ENCODE data around the gene ITGB4. TPM values are rescaled to one million over a fixed set of nuclear protein-coding genes. Genes with fewer than 3 reads are reported as not detected.

ITGB4 gene
- total RNA-seq, 1 experiment from 2014 or later: 0.19 TPM

DNA sequence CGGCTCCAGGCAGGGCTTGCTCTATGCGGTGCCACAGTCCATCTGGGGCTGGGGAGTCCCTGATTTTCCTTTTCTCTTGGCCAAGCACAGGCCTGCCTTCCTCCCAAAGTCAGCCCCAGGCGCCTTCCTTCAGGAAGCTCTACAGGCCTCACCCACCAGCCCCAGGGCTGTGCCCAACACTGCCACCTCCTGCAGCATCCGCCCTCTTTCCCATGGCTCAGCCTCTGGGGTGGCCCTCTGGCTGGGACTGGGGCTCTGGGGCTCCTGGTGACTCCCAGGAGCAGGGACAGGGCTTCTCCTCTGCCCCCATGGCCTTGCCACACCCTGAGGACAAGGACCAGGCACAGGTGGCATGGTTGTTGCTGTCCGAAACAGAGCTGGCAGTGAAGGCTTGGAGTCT lies 817 bp downstream of the ITGB4 start:
- Histone ChIP-seq H3K27me3 (ENCODE audit: low read length) (no peaks in the 10 kb centered on the region), H2AFZ (ENCODE audit: low read length) (no peak overlapping the region), H3K27ac (ENCODE audit: low read length) (no peak overlapping the region), H3K36me3 (ENCODE audit: insufficient read depth, low read length) (no peaks in the 10 kb centered on the region), H3K9me3 (ENCODE audit: low read length) (no peaks in the 10 kb centered on the region), H3K79me2 (ENCODE audit: low read length) (no peaks in the 10 kb centered on the region), H4K20me1 (ENCODE audit: insufficient read depth, low read depth, low read length) (no peaks in the 10 kb centered on the region), H3K9me2 (replicated peaks; ENCODE audit: insufficient read depth, low read length) (no peaks in the 10 kb centered on the region), H3K4me2 (ENCODE audit: low read depth, low read length, poor library complexity, severe bottlenecking) (no peak overlapping the region), H3K9ac (ENCODE audit: low read length) (no peak overlapping the region), H3K4me1 (ENCODE audit: low read length) (no peaks in the 10 kb centered on the region), H3K4me3 (ENCODE audit: low read length) (no peak overlapping the region)
- no peak for DNase-seq

GRCh38 chr17:75722542-75723095 lies 1.4 kb downstream of the ITGB4 start:
- DNase-seq: no peak
- no peaks in the 10 kb centered on the region for H3K36me3 ChIP-seq (ENCODE audit: insufficient read depth, low read length)
- no peaks in the 10 kb centered on the region for H3K79me2 ChIP-seq (ENCODE audit: low read length)
- H3K4me1 ChIP-seq (ENCODE audit: low read length): no peaks in the 10 kb centered on the region
- H3K9ac ChIP-seq (ENCODE audit: low read length): no peak overlapping the region
- no peak overlapping the region for H3K4me2 ChIP-seq (ENCODE audit: low read depth, low read length, poor library complexity, severe bottlenecking)
- H3K27me3 ChIP-seq (ENCODE audit: low read length): no peaks in the 10 kb centered on the region
- H3K27ac ChIP-seq (ENCODE audit: low read length): no peak overlapping the region
- no peaks in the 10 kb centered on the region for H4K20me1 ChIP-seq (ENCODE audit: insufficient read depth, low read depth, low read length)
- H3K4me3 ChIP-seq (ENCODE audit: low read length): no peak overlapping the region
- no peak overlapping the region for H2AFZ ChIP-seq (ENCODE audit: low read length)
- H3K9me2 ChIP-seq (replicated peaks; ENCODE audit: insufficient read depth, low read length): no peaks in the 10 kb centered on the region
- no peaks in the 10 kb centered on the region for H3K9me3 ChIP-seq (ENCODE audit: low read length)

- Histone ChIP-seq H3K9ac (ENCODE audit: low read length) (no peak overlapping the region), H3K79me2 (ENCODE audit: low read length) (no peaks in the 10 kb centered on the region), H3K4me3 (ENCODE audit: low read length) (no peak overlapping the region), H2AFZ (ENCODE audit: low read length) (no peak overlapping the region), H3K36me3 (ENCODE audit: insufficient read depth, low read length) (no peaks in the 10 kb centered on the region), H4K20me1 (ENCODE audit: insufficient read depth, low read depth, low read length) (no peaks in the 10 kb centered on the region), H3K4me2 (ENCODE audit: low read depth, low read length, poor library complexity, severe bottlenecking) (no peak overlapping the region), H3K27me3 (ENCODE audit: low read length) (no peaks in the 10 kb centered on the region), H3K9me2 (replicated peaks; ENCODE audit: insufficient read depth, low read length) (no peaks in the 10 kb centered on the region), H3K4me1 (ENCODE audit: low read length) (no peaks in the 10 kb centered on the region), H3K27ac (ENCODE audit: low read length) (no peak overlapping the region), H3K9me3 (ENCODE audit: low read length) (no peaks in the 10 kb centered on the region)
- no peak for DNase-seq
These were observed 2.1 kb downstream of the ITGB4 start for GRCh38 chr17:75723171-75723930.

- no peak overlapping the region for H3K27ac ChIP-seq (ENCODE audit: low read length)
- H3K4me1 ChIP-seq (ENCODE audit: low read length): no peaks in the 10 kb centered on the region
- H4K20me1 ChIP-seq (ENCODE audit: insufficient read depth, low read depth, low read length): no peaks in the 10 kb centered on the region
- no peaks in the 10 kb centered on the region for H3K9me2 ChIP-seq (replicated peaks; ENCODE audit: insufficient read depth, low read length)
- no peak for DNase-seq
- H3K27me3 ChIP-seq (ENCODE audit: low read length): no peaks in the 10 kb centered on the region
- H3K4me2 ChIP-seq (ENCODE audit: low read depth, low read length, poor library complexity, severe bottlenecking): no peak overlapping the region
- no peak overlapping the region for H3K9ac ChIP-seq (ENCODE audit: low read length)
- no peaks in the 10 kb centered on the region for H3K36me3 ChIP-seq (ENCODE audit: insufficient read depth, low read length)
- no peak overlapping the region for H3K4me3 ChIP-seq (ENCODE audit: low read length)
- H3K9me3 ChIP-seq (ENCODE audit: low read length): no peaks in the 10 kb centered on the region
- H3K79me2 ChIP-seq (ENCODE audit: low read length): no peaks in the 10 kb centered on the region
- no peak overlapping the region for H2AFZ ChIP-seq (ENCODE audit: low read length)
These were observed 3.1 kb downstream of the ITGB4 start for GRCh38 chr17:75724016-75725003.

DNA sequence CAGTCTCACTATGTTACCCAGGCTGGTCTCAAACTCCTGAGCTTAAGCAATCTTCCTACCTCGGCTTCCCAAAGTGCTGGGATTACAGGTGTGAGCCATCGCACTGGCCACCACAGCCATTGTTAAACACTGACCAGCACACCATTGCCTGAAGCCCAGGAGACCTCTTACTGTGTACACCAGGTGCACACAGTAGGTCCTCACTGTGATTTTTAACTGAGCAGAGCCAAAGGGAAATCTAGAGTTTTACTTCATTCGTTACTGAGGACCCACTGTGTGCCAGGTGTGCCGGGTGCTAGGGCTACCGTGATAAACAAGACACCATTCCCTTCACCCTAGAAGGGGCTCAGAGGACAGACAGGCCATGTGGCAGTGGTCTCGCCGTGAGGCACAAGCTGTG lies 4.2 kb downstream of the ITGB4 start:
- Histone ChIP-seq H4K20me1 (ENCODE audit: insufficient read depth, low read depth, low read length) (no peaks in the 10 kb centered on the region), H2AFZ (ENCODE audit: low read length) (no peak overlapping the region), H3K36me3 (ENCODE audit: insufficient read depth, low read length) (no peaks in the 10 kb centered on the region), H3K9ac (ENCODE audit: low read length) (no peak overlapping the region), H3K9me2 (replicated peaks; ENCODE audit: insufficient read depth, low read length) (no peaks in the 10 kb centered on the region), H3K79me2 (ENCODE audit: low read length) (no peaks in the 10 kb centered on the region), H3K27ac (ENCODE audit: low read length) (no peak overlapping the region), H3K4me1 (ENCODE audit: low read length) (no peaks in the 10 kb centered on the region), H3K27me3 (ENCODE audit: low read length) (no peaks in the 10 kb centered on the region), H3K4me2 (ENCODE audit: low read depth, low read length, poor library complexity, severe bottlenecking) (no peak overlapping the region), H3K9me3 (ENCODE audit: low read length) (no peaks in the 10 kb centered on the region), H3K4me3 (ENCODE audit: low read length) (no peak overlapping the region)
- no peak for DNase-seq

- Histone ChIP-seq H3K9ac (ENCODE audit: low read length) (no peak overlapping the region), H3K79me2 (ENCODE audit: low read length) (no peaks in the 10 kb centered on the region), H3K4me3 (ENCODE audit: low read length) (no peak overlapping the region), H3K27me3 (ENCODE audit: low read length) (no peaks in the 10 kb centered on the region), H3K9me3 (ENCODE audit: low read length) (no peaks in the 10 kb centered on the region), H3K36me3 (ENCODE audit: insufficient read depth, low read length) (no peaks in the 10 kb centered on the region), H2AFZ (ENCODE audit: low read length) (no peak overlapping the region), H3K4me2 (ENCODE audit: low read depth, low read length, poor library complexity, severe bottlenecking) (no peak overlapping the region), H3K27ac (ENCODE audit: low read length) (no peak overlapping the region), H3K9me2 (replicated peaks; ENCODE audit: insufficient read depth, low read length) (no peaks in the 10 kb centered on the region), H3K4me1 (ENCODE audit: low read length) (no peaks in the 10 kb centered on the region), H4K20me1 (ENCODE audit: insufficient read depth, low read depth, low read length) (no peaks in the 10 kb centered on the region)
- no peak for DNase-seq
These were observed 6.1 kb downstream of the ITGB4 start for GRCh38 chr17:75727391-75727790.

DNA sequence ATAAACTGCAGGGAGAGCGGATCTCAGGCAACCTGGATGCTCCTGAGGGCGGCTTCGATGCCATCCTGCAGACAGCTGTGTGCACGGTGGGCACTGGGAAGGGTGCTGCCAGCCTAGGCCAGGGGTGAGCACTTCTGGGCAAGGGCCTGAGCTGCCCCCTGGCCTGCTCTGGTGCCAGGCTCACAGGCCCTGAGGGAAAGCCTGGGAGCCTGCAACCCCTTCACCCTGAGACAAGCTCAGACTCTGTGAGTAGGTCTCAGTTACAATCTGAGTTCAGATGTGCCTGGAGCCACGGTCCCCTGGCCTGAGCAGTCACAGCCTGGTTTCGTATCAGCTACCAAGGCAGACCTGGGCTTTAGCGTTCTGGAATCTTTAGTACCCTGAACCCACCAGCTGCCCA lies 8.1 kb downstream of the ITGB4 start:
- no peaks in the 10 kb centered on the region for H3K9me2 ChIP-seq (replicated peaks; ENCODE audit: insufficient read depth, low read length)
- H3K27me3 ChIP-seq (ENCODE audit: low read length): no peaks in the 10 kb centered on the region
- no peak overlapping the region for H3K9ac ChIP-seq (ENCODE audit: low read length)
- H3K4me2 ChIP-seq (ENCODE audit: low read depth, low read length, poor library complexity, severe bottlenecking): no peak overlapping the region
- no peaks in the 10 kb centered on the region for H3K36me3 ChIP-seq (ENCODE audit: insufficient read depth, low read length)
- DNase-seq: no peak
- H2AFZ ChIP-seq (ENCODE audit: low read length): no peak overlapping the region
- H4K20me1 ChIP-seq (ENCODE audit: insufficient read depth, low read depth, low read length): no peaks in the 10 kb centered on the region
- H3K4me1 ChIP-seq (ENCODE audit: low read length): peaks cover under 1% of the 10 kb centered on the region; the same call in 1 of the 2 replicates
- H3K4me3 ChIP-seq (ENCODE audit: low read length): no peak overlapping the region
- no peaks in the 10 kb centered on the region for H3K79me2 ChIP-seq (ENCODE audit: low read length)
- no peak overlapping the region for H3K27ac ChIP-seq (ENCODE audit: low read length)
- H3K9me3 ChIP-seq (ENCODE audit: low read length): no peaks in the 10 kb centered on the region

- no peak overlapping the region for H2AFZ ChIP-seq (ENCODE audit: low read length)
- H4K20me1 ChIP-seq (ENCODE audit: insufficient read depth, low read depth, low read length): no peaks in the 10 kb centered on the region
- H3K4me3 ChIP-seq (ENCODE audit: low read length): no peak overlapping the region
- H3K9me3 ChIP-seq (ENCODE audit: low read length): no peaks in the 10 kb centered on the region
- H3K9ac ChIP-seq (ENCODE audit: low read length): no peak overlapping the region
- no peaks in the 10 kb centered on the region for H3K9me2 ChIP-seq (replicated peaks; ENCODE audit: insufficient read depth, low read length)
- no peak overlapping the region for H3K4me2 ChIP-seq (ENCODE audit: low read depth, low read length, poor library complexity, severe bottlenecking)
- H3K36me3 ChIP-seq (ENCODE audit: insufficient read depth, low read length): no peaks in the 10 kb centered on the region
- H3K27me3 ChIP-seq (ENCODE audit: low read length): no peaks in the 10 kb centered on the region
- H3K27ac ChIP-seq (ENCODE audit: low read length): no peak overlapping the region
- no peak for DNase-seq
- H3K4me1 ChIP-seq (ENCODE audit: low read length): peaks cover 7% of the 10 kb centered on the region
- no peaks in the 10 kb centered on the region for H3K79me2 ChIP-seq (ENCODE audit: low read length)
These were observed 8.8 kb downstream of the ITGB4 start for GRCh38 chr17:75730065-75730464.

Measured in Karpas-422 (cell line).